OCI-LY7 (cell line): ENCODE data around the gene ANKS1B. TPM values are rescaled to one million over a fixed set of nuclear protein-coding genes. Genes with fewer than 3 reads are reported as not detected.
A peak's percentile ranks its signal among the peaks of the same experiment; 100 is the strongest.

Source experiments
- BruUV-seq: library from RNA; stranded (reverse); fragments of 400-500 nt; replicated peaks from 2 replicates; lab custom pipeline; 2021; lab: Mats Ljungman, UMichigan
- CTCF ChIA-PET: fragments of 300-600 bp; sonication (Branson Sonifier 250); formaldehyde crosslinking; loops from one replicate; lab custom pipeline; 2022; ENCODE audit warnings: antibody characterized with exemption; ENCODE audit not compliant: unreplicated experiment; lab: Charles Lee
- POLR2A ChIA-PET: fragments of 300-600 bp; sonication (Branson Sonifier 250); formaldehyde crosslinking; loops from one replicate; lab custom pipeline; 2022; ENCODE audit warnings: antibody characterized with exemption; lab: Charles Lee
- DNase-seq: peaks from one replicate; pipeline ENCODE4 v3.0.0-alpha.2; 2015; ENCODE audit warnings: low spot score
- H2AFZ ChIP-seq: fragments of 200-600 bp; sonication (generic), shearing (Covaris generic); 2 replicates; pipeline ENCODE4 v1.6.1; 2014; ENCODE audit warnings: mild to moderate bottlenecking, antibody characterized with exemption, low read length, moderate library complexity
- H3K27ac ChIP-seq: fragments of 200-600 bp; sonication (generic); 2 replicates; pipeline ENCODE4 v1.5.1; 2014; ENCODE audit warnings: mixed run types, low read depth, mild to moderate bottlenecking, moderate library complexity, low read length, inconsistent platforms; ENCODE audit not compliant: poor library complexity, severe bottlenecking
- H3K36me3 ChIP-seq: fragments of 200-600 bp; sonication (generic); 2 replicates; pipeline ENCODE4 v1.6.1; 2014; ENCODE audit warnings: mild to moderate bottlenecking, antibody characterized with exemption, low read length, moderate library complexity, mixed read lengths; ENCODE audit not compliant: insufficient read depth
- H3K4me1 ChIP-seq: fragments of 200-600 bp; sonication (generic); 2 replicates; pipeline ENCODE4 v1.5.1; 2014; ENCODE audit warnings: mild to moderate bottlenecking, low read length; ENCODE audit not compliant: insufficient read depth, poor library complexity, severe bottlenecking
- H3K4me2 ChIP-seq: fragments of 200-600 bp; sonication (generic); 2 replicates; pipeline ENCODE4 v1.6.1; 2014; ENCODE audit warnings: mild to moderate bottlenecking, low read length
- H3K4me3 ChIP-seq: fragments of 200-600 bp; sonication (generic); 2 replicates; pipeline ENCODE4 v1.5.1; 2014; ENCODE audit warnings: mild to moderate bottlenecking, low read depth, low read length; ENCODE audit not compliant: poor library complexity, severe bottlenecking
- H3K79me2 ChIP-seq: fragments of 200-600 bp; sonication (generic); 2 replicates; pipeline ENCODE4 v1.6.1; 2016; ENCODE audit warnings: low read depth, mild to moderate bottlenecking, low read length, moderate library complexity, mixed read lengths; ENCODE audit not compliant: insufficient read depth
- H3K9me2 ChIP-seq: fragments of 200-600 bp; sonication (generic); 2 replicates; pipeline ENCODE4 v1.6.1; 2016; ENCODE audit warnings: mild to moderate bottlenecking, low read length, mixed read lengths; ENCODE audit not compliant: insufficient read depth
- H3K9me3 ChIP-seq: fragments of 200-600 bp; sonication (generic); 2 replicates; pipeline ENCODE4 v1.6.1; 2014; ENCODE audit warnings: mild to moderate bottlenecking, mixed run types, low read length, mixed read lengths
- H4K20me1 ChIP-seq: fragments of 200-600 bp; sonication (generic); 2 replicates; pipeline ENCODE4 v1.6.1; 2014; ENCODE audit warnings: mild to moderate bottlenecking, antibody characterized with exemption, low read length, moderate library complexity, mixed read lengths; ENCODE audit not compliant: insufficient read depth
- CTCF ChIP-seq: fragments of 200-600 bp; sonication (generic); conservative IDR thresholded peaks from 2 replicates; pipeline ENCODE4 v1.5.1; 2014; ENCODE audit warnings: mild to moderate bottlenecking, antibody characterized with exemption, low read length, moderate library complexity, mixed read lengths
- EZH2phosphoT487 ChIP-seq: fragments of 200-600 bp; sonication (generic); IDR thresholded peaks from 2 replicates; pipeline ENCODE4 v1.6.1; 2018; ENCODE audit warnings: low read depth, borderline replicate concordance, mild to moderate bottlenecking, mixed run types, antibody characterized with exemption, low read length, moderate library complexity, mixed read lengths
- intact Hi-C: fragments of 100-400 bp; cut with micrococcal nuclease; formaldehyde crosslinking; loops from one replicate; pipeline ENCODE4 v1.10.0; 2022; ENCODE audit not compliant: unreplicated experiment
- total RNA-seq, 2 experiments: library from RNA; depleted of rRNA in 1 of 2; stranded (reverse); fragments of >200 nt in 1 of 2; shearing (Covaris generic) in 1 of 2; gene quantifications; 2 replicates each; pipeline ENCODE4 v1.2.3, GENCODE V29; 2014 to 2022

The ANKS1B gene
- total RNA-seq, 2 experiments from 2014 or later, result 2.9 to 6.0 TPM

- intact Hi-C loops, result no loop called here
These were observed 928.5 kb downstream of the ANKS1B start for GRCh38 chr12:99056186-99056585.

GRCh38 chr12:99055299-99055698 is 929.4 kb downstream of the ANKS1B start:
- Histone ChIP-seq H3K4me2 (no peak overlapping the region), H3K27ac (no peak overlapping the region), H3K4me1 (no peaks in the 10 kb centered on the region), H2AFZ (peak overlapping the region; percentile 20; the same call in 1 of the 2 replicates), H3K4me3 (no peak overlapping the region), H3K9me2 (no peaks in the 10 kb centered on the region), H3K79me2 (no peaks in the 10 kb centered on the region), H4K20me1 (no peaks in the 10 kb centered on the region), H3K9me3 (no peaks in the 10 kb centered on the region), H3K36me3 (no peaks in the 10 kb centered on the region)
- DNase-seq, result no peak
- BruUV-seq, result no TSS peak
- intact Hi-C loops, result no loop called here
- TF ChIP-seq CTCF, result no peak
- TF ChIP-seq EZH2phosphoT487, result no peak
- ChIA-PET CTCF (no interaction called here), POLR2A (interaction anchor here (0.5 to 2.0 kb wide), 2 partner anchors 14 to 103 kb away, joined by 3 to 7 read pairs; no protein-coding TSS in a partner anchor)

More at GRCh38 chr12:99056186-99056585, 928.5 kb downstream of the ANKS1B start:
- no peaks in the 10 kb centered on the region for H3K36me3 ChIP-seq
- no peaks in the 10 kb centered on the region for H4K20me1 ChIP-seq
- H3K4me1 ChIP-seq, result no peaks in the 10 kb centered on the region
- H3K4me2 ChIP-seq, result no peak overlapping the region
- no peaks in the 10 kb centered on the region for H3K9me3 ChIP-seq
- no peak overlapping the region for H3K4me3 ChIP-seq
- TF ChIP-seq CTCF (no peak), EZH2phosphoT487 (no peak)
- H3K9me2 ChIP-seq, result no peaks in the 10 kb centered on the region
- CTCF ChIA-PET, result no interaction called here
- DNase-seq, result no peak
- peak overlapping the region; percentile 16; the same call in 1 of the 2 replicates for H2AFZ ChIP-seq
- BruUV-seq, result no TSS peak
- H3K27ac ChIP-seq, result no peak overlapping the region
- no peaks in the 10 kb centered on the region for H3K79me2 ChIP-seq
- POLR2A ChIA-PET, result interaction anchor here (1.3 to 2.0 kb wide), 2 partner anchors 14 to 15 kb away, joined by 5 to 7 read pairs; no protein-coding TSS in a partner anchor

- Histone ChIP-seq H3K27ac (no peak overlapping the region), H3K36me3 (no peaks in the 10 kb centered on the region), H3K4me2 (no peak overlapping the region), H4K20me1 (no peaks in the 10 kb centered on the region), H3K4me1 (no peaks in the 10 kb centered on the region), H3K79me2 (no peaks in the 10 kb centered on the region), H3K4me3 (no peak overlapping the region), H3K9me2 (no peaks in the 10 kb centered on the region), H2AFZ (peak overlapping the region; percentile 20; the same call in 1 of the 2 replicates), H3K9me3 (no peaks in the 10 kb centered on the region)
- ChIA-PET CTCF (no interaction called here), POLR2A (interaction anchor here (0.5 to 2.0 kb wide), 3 partner anchors 10 to 104 kb away, joined by 3 to 7 read pairs (median 4); no protein-coding TSS in a partner anchor)
- TF ChIP-seq CTCF (no peak), EZH2phosphoT487 (no peak)
- no peak for DNase-seq
- BruUV-seq, result no TSS peak
- intact Hi-C loops, result no loop called here
These were observed 930.1 kb downstream of the ANKS1B start for GRCh38 chr12:99054601-99055128.
